NCI-H2171 treated with DMSO at 0.1 percent for 48 hours (cell line): ENCODE data around the gene GTF2A2.

ENCODE experiments used
- DNase-seq: peaks from one replicate; lab custom pipeline; 2025; lab: John Stamatoyannopoulos, UW

Gene GTF2A2

GRCh38 chr15:59605994-59606393 lies 51.3 kb downstream of the GTF2A2 start:
- no peak for DNase-seq

GRCh38 chr15:59598461-59598860 lies 58.9 kb downstream of the GTF2A2 start:
- DNase-seq, result no peak

GRCh38 chr15:59596640-59597039 lies 60.7 kb downstream of the GTF2A2 start:
- no peak for DNase-seq

- DNase-seq, result no peak
These were observed 61.8 kb downstream of the GTF2A2 start for GRCh38 chr15:59595434-59595915.

GRCh38 chr15:59594991-59595390 lies 62.3 kb downstream of the GTF2A2 start:
- no peak for DNase-seq

- DNase-seq, result no peak
These were observed 62.8 kb downstream of the GTF2A2 start for GRCh38 chr15:59594493-59594942.

- DNase-seq, result no peak
These were observed 66.0 kb downstream of the GTF2A2 start for GRCh38 chr15:59591356-59591755.

- no peak for DNase-seq
These were observed 67.3 kb downstream of the GTF2A2 start for GRCh38 chr15:59590027-59590426.
